Ovary (tissue), 3 donors: Measurements from ENCODE around the gene ALOXE3.

ENCODE experiments used
- POLR2A ChIP-seq: fragments of 450-650 bp; IDR thresholded peaks from one replicate; pipeline ENCODE4 v1.6.1; 2017; ENCODE audit warnings: antibody characterized with exemption, mild to moderate bottlenecking, moderate library complexity
- TF ChIP-seq, protein P1 (sequence below), 3 donors: fragments of 450-650 bp in 2 of 3; fragments of 200-600 bp in 1 of 3; IDR thresholded peaks; one replicate each; pipeline versions ENCODE4 v1.5.1 to v1.8.0; 2016 to 2022; ENCODE audit warnings: antibody characterized with exemption in 3 of 3, mild to moderate bottlenecking in 1 of 3
- donor health status: DM: no; HTN: no; CAD: no.

DNA sequence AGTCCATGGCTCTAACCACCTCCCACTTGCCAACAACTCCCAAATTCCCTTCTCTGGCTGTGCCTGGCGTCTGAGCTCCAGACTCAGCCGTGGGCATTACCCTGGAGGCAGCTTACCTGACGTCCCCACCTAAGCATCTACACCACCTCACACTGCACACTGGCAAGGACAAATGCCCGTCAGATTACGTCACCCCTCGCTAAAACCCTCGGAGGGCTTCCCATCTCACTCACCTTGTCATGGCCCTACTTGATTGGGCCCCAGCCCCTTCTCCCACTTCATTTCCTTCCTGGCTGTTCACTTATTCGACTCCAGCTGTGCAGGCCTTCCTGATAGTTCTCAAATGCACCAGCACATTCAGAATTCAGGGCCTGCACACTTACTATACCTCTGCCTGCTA is 13.4 kb downstream of the ALOXE3 start:
- TF ChIP-seq, protein P1, sequence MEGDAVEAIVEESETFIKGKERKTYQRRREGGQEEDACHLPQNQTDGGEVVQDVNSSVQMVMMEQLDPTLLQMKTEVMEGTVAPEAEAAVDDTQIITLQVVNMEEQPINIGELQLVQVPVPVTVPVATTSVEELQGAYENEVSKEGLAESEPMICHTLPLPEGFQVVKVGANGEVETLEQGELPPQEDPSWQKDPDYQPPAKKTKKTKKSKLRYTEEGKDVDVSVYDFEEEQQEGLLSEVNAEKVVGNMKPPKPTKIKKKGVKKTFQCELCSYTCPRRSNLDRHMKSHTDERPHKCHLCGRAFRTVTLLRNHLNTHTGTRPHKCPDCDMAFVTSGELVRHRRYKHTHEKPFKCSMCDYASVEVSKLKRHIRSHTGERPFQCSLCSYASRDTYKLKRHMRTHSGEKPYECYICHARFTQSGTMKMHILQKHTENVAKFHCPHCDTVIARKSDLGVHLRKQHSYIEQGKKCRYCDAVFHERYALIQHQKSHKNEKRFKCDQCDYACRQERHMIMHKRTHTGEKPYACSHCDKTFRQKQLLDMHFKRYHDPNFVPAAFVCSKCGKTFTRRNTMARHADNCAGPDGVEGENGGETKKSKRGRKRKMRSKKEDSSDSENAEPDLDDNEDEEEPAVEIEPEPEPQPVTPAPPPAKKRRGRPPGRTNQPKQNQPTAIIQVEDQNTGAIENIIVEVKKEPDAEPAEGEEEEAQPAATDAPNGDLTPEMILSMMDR (IDR thresholded peaks at IDR 0.05) = no peak
- no peak for TF ChIP-seq POLR2A
